SU-DHL-6 (cell line): ENCODE results near the gene LRRC10.

Experiments used
- EZH2phosphoT487 ChIP-seq: fragments of 200-600 bp; sonication (generic), shearing (Covaris generic); conservative IDR thresholded peaks from 2 replicates; pipeline ENCODE4 v1.6.1; 2018; ENCODE audit warnings: mild to moderate bottlenecking, antibody characterized with exemption, low read length, moderate library complexity, mixed read lengths
- TF ChIP-seq, protein P1 (sequence below): fragments of 200-600 bp; sonication (generic); IDR thresholded peaks from one replicate; pipeline ENCODE4 v1.5.1; 2017; ENCODE audit warnings: antibody characterized with exemption, mild to moderate bottlenecking, low read length, moderate library complexity; ENCODE audit not compliant: insufficient read depth, poor library complexity, severe bottlenecking

DNA sequence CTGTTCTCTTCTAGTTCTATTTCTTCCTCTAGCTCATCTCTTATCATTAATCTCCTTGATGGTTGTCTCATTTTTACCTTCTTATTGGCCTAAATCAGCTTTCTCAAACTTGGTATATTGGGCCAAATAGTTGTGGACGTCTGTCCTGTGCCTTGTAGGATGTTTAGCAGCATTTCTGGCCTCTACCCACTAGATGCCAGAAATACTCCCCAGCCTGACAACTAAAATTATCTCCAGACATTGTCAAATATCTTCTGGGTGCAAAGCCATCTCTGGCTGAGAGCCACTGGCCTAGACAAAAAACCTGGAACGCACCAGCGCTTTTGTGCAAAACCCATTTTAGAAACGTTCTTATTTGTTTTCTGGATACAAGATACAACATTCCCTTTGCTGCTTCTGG, 38.8 kb upstream of the LRRC10 start:
- TF ChIP-seq, protein P1, sequence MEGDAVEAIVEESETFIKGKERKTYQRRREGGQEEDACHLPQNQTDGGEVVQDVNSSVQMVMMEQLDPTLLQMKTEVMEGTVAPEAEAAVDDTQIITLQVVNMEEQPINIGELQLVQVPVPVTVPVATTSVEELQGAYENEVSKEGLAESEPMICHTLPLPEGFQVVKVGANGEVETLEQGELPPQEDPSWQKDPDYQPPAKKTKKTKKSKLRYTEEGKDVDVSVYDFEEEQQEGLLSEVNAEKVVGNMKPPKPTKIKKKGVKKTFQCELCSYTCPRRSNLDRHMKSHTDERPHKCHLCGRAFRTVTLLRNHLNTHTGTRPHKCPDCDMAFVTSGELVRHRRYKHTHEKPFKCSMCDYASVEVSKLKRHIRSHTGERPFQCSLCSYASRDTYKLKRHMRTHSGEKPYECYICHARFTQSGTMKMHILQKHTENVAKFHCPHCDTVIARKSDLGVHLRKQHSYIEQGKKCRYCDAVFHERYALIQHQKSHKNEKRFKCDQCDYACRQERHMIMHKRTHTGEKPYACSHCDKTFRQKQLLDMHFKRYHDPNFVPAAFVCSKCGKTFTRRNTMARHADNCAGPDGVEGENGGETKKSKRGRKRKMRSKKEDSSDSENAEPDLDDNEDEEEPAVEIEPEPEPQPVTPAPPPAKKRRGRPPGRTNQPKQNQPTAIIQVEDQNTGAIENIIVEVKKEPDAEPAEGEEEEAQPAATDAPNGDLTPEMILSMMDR, result no peak
- no peak for TF ChIP-seq EZH2phosphoT487
